NB4 (cell line): ENCODE results near the gene LRP1B.

ENCODE experiments used
- CTCF ChIP-seq: IDR thresholded peaks from one replicate; pipeline ENCODE4 v1.5.1; 2012; ENCODE audit warnings: low read depth, low read length
- MAX ChIP-seq: IDR thresholded peaks from 2 replicates; pipeline ENCODE4 v1.6.1; 2011; ENCODE audit warnings: low read depth, low read length
- MYC ChIP-seq: IDR thresholded peaks from 2 replicates; pipeline ENCODE4 v1.6.1; 2011; ENCODE audit warnings: low read depth, low read length
- POLR2A ChIP-seq: IDR thresholded peaks from 2 replicates; pipeline ENCODE4 v1.6.1; 2011; ENCODE audit warnings: mild to moderate bottlenecking; ENCODE audit not compliant: insufficient read length; ENCODE audit errors: extremely low read depth

- TF ChIP-seq CTCF (no peak), MAX (no peak), POLR2A (no peak), MYC (no peak)
These were observed 1371.2 kb downstream of the LRP1B start for GRCh38 chr2:140759426-140760156.
